GM21515 (cell line): ENCODE measurements around the gene KMT2B.
"Not testable (repeated sequence)": the region's sequence is repeated elsewhere in the genome, so short reads cannot be mapped to it uniquely, and the experiment has no call there.

Source experiments
- ATAC-seq: cut with Tn5 transposase; IDR thresholded peaks from one replicate; pipeline ENCODE4 v1.9.1; 2021; ENCODE audit not compliant: unreplicated experiment

Gene KMT2B

GRCh38 chr19:35710784-35711723 is 6.7 kb upstream of the KMT2B start:
- no peak for ATAC-seq

DNA sequence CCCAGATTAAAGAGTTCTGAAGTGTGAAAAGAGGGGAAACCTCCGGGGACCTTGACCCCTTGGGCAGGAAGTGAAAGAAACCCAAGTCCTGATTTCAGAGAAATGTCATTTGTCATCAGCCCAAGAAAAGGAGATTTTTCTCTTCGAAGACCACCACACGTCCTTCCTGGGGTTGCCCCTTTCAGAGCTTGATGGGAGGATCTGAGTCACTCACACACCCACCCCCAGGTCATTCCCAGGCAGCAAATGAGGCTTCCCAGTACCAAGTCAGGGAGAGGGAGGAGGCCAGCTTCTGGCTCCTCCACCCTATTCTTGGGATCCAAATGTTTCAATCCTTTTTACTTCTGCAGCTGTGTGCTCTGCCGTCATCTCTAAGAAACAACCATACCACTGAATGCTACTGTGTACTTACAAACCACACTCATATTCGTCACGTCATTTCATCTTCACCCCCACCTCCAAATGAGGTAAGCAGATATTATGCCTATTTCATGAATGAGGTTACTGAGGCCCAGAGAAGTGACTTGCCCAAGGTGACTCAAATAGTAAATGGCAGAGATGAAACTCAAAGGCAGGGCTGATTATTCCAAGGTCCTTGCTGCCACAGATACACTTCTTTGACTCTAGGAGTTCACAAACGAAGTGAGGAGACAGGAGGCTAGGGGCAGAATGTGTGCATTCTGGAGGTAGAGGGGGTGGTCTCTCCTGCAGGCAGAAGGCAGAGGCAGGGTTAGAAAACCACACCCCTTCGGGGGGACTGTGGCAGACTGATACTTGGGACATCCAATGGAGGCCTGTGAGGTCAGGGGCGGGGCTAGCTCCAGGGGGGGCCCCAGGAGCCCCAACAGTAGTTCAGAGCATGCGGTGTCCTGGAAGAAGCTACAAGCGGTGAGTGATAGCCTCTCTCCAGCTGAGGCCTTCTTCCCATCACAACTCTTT is 5.0 kb upstream of the KMT2B start:
- peak; percentile 19 for ATAC-seq

GRCh38 chr19:35713506-35713850 is 4.3 kb upstream of the KMT2B start:
- no peak for ATAC-seq

- ATAC-seq: no peak
Measured at GRCh38 chr19:35713904-35714495, 3.8 kb upstream of the KMT2B start.

- no peak for ATAC-seq
Measured at GRCh38 chr19:35714601-35715354, 3.0 kb upstream of the KMT2B start.

DNA sequence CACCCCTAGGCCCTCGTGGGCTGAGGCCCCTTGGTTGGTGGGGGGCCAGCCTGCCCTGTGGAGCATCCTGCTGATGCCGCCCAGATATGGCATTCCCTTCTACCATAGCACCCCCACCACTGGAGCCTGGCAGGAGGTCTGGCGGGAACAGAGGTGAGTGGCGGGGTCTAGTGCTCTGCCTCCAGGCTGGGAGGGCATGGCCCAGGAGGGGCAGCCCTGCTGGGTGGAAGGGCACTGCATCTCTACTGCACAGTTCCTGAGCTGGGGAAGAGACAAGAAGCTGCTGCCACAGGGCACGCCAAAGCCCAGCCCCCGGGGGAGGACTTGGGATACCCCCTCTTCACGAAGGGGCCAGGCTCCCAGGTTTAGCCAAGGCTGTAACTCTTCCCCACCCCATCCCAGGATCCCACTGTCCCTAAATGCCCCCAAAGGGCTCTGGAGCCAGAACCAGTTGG is 2.4 kb upstream of the KMT2B start:
- no peak for ATAC-seq

DNA sequence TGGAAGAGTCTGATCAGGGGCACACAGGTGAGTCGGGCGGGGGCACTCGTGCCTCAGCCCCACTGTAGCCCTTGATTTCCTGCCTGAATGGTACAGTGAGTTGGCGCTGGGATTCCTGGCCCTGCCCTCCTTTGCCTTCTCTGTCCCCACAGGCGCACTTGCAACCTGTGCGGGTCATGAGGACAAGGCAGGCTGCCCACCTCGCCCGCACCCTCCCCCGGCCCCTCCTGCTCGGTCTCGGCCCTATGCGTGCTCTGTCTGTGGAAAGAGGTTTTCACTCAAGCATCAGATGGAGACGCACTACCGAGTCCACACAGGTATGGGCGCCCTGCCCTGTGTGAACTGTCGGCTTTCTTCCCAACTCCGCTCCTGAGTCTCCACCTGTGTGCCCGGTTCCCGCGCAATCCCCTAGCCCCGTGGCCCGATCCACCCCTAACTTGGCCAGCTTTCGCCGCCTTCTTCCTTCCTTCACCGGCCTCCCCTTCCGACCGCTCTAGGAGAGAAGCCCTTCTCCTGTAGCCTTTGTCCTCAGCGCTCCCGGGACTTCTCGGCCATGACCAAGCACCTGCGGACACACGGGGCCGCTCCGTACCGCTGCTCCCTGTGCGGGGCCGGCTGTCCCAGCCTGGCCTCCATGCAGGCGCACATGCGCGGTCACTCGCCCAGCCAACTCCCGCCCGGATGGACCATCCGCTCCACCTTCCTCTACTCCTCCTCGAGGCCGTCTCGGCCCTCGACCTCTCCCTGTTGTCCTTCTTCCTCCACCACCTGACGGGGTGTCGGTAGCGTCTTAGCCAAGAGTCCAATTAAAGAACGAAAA is 1.6 kb upstream of the KMT2B start:
- ATAC-seq: peak; percentile 0

GRCh38 chr19:35716801-35717664 is 770 bp upstream of the KMT2B start:
- peak; percentile 52 for ATAC-seq

DNA sequence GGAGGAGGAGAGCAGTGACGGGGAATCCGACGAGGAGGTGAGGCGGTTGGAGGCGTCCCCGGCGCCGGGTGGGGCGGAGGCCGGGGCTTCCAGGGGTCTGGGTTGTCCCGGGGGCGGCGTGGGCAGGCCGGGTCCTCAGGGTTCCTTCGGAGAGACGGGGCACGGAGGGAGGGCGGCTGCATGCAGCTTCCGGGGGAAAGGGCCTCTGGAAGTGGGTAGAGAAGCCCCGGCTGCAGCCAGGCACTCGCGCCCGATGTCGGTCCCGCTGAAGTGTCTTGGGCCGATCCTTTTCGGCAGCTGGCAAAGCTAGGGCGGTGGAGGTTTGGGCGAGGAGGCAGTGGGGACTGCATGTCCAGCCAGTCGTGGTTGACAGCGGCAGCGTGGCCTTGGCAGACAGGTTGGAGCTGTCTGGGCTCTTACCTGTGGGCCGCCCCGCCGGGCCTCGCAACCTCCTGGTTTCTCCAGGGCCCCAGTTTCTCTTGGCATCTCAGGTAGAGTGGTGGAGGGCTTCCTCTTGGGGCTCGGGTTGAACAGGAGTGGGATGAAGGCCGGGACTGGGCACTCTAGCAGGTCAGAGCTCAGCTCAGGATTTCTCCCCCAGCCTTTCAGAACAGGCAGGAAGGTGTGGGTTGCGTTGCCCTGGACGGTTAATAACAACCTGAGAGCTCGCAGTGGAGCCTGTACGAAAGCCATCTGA is 690 bp downstream of the KMT2B start:
- ATAC-seq: no peak

GRCh38 chr19:35719402-35720162 is 1.8 kb downstream of the KMT2B start:
- no peak for ATAC-seq

- no peak for ATAC-seq
Measured at GRCh38 chr19:35720163-35720524, 2.3 kb downstream of the KMT2B start.

- ATAC-seq: no peak
Measured at GRCh38 chr19:35720648-35721047, 2.8 kb downstream of the KMT2B start.

DNA sequence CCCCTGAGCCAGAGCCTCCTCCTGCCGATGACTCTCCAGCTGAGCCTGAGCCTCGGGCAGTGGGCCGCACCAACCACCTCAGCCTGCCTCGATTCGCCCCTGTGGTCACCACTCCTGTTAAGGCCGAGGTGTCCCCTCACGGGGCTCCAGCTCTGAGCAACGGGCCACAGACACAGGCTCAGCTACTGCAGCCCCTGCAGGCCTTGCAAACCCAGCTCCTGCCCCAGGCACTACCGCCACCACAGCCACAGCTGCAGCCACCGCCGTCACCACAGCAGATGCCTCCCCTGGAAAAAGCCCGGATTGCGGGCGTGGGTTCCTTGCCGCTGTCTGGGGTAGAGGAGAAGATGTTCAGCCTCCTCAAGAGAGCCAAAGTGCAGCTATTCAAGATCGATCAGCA is 3.6 kb downstream of the KMT2B start:
- ATAC-seq: no peak

GRCh38 chr19:35722461-35722860 is 4.7 kb downstream of the KMT2B start:
- ATAC-seq: no peak

- no peak for ATAC-seq
Measured at GRCh38 chr19:35722897-35723296, 5.1 kb downstream of the KMT2B start.

- ATAC-seq: no peak
Measured at GRCh38 chr19:35723671-35724070, 5.9 kb downstream of the KMT2B start.

GRCh38 chr19:35724132-35724531 is 6.3 kb downstream of the KMT2B start:
- ATAC-seq: not testable (repeated sequence)

- no peak for ATAC-seq
Measured at GRCh38 chr19:35724560-35724959, 6.8 kb downstream of the KMT2B start.
